ENCODE data around the gene CUX1.

Gene CUX1

DNA sequence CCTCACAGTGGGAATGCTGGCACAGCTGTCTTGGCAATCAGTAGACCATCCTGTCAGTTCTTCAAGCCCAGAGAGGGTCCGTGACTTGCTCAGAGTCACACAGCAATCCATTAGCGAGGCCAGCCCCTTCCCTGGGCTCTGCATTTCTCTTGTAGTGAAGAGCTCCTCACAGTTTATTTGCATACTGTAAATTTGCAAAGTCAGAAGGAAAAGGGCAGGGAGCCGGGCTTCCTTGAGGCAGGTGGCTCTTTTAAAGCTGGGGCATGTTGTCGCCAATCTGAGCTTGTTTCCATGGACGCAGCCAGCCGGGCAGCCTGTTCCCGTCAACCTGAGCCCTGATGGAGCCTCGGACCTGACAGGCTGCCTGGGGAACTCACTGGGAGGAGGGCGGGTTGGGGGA, 123.4 kb downstream of the CUX1 start:
- no peak for DNase-seq

- DNase-seq = no peak
Observed at GRCh38 chr7:101941481-101942383, 124.3 kb downstream of the CUX1 start.

DNA sequence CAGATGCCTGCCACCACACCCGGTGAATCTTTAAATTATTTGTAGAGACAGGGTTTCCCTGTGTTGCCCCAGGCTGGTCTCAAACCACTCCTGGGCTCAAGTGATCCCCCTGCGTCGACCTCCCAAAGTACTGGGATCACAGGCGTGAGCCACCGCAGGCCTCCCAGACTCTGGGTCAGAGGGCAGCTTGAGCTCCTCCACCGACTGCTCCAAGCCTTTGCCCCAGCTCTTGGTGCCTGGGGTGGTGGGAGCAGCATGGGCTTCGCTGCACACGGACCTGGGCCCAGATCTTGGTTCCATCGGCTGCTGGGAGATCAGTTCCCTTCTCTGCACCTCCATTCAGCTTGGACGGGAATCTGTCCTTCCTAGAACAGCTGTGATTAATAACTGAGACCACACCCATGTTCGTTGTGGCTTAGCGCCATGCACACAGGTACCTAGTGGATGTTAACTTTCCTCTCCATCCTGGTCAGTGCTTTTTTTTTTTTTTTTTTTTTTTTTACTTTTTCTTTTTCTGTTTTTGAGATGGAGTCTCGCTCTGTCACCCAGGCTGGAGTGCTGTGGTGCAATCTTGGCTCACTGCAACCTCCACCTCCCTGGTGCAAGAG, 125.3 kb downstream of the CUX1 start:
- no peak for DNase-seq

- no peak for DNase-seq
Observed at GRCh38 chr7:101943306-101943705, 125.9 kb downstream of the CUX1 start.

GRCh38 chr7:101943889-101944600, 126.6 kb downstream of the CUX1 start:
- DNase-seq = no peak

- DNase-seq = no peak
Observed at GRCh38 chr7:101944611-101945010, 127.2 kb downstream of the CUX1 start.

- DNase-seq = no peak
Observed at GRCh38 chr7:101945034-101945758, 127.8 kb downstream of the CUX1 start.

GRCh38 chr7:101947899-101948298, 130.5 kb downstream of the CUX1 start:
- DNase-seq = no peak

- no peak for DNase-seq
Observed at GRCh38 chr7:101948650-101949049, 131.2 kb downstream of the CUX1 start.

GRCh38 chr7:101950450-101951119, 133.2 kb downstream of the CUX1 start:
- no peak for DNase-seq

- DNase-seq = no peak
Observed at GRCh38 chr7:101951757-101952156, 134.3 kb downstream of the CUX1 start.

DNA sequence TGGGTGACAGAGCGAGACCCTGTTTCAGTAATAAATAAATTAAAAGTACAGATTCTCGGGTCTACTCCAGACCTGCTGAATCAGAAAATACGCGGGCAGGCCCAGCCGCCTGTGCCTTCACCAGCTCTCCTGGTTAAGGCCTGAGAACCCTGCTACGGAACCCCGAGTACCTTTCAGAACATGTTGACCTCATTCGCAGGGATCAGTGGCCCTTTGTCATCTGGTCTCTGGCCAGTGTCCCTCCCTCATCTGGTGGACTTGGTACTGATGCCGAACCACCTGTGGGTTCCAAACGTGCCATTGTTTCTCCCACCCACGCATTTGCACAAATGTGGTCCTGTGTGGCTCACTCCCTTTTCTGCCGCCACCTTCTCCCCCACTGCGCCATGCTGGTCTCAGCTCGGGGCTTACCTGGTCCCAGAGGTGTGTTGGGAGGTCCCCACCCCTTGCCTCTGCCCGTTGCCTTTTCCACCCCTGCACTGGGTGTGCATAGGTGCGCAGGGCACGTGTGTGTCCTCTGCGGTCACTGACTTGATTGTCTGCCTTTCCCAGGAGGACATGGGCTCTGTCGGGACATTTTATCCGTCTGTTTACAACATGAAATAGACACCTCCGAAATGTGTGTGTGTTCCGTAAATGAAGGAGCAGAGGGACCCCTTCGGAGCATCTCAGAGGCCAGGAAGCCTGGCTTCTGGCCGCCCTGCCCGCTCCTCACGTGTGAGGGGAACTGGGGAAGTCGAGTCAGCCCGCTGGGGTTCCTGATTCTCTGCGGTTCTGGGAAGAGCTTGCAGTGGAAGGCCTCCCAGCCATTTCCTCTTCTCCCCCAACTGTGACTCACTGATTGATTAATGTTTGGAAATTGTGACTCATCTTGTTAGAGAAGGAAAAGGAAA, 135.2 kb downstream of the CUX1 start:
- no peak for DNase-seq

GRCh38 chr7:101953248-101953819, 135.9 kb downstream of the CUX1 start:
- no peak for DNase-seq

- DNase-seq = no peak
Observed at GRCh38 chr7:101954499-101954898, 137.1 kb downstream of the CUX1 start.

DNA sequence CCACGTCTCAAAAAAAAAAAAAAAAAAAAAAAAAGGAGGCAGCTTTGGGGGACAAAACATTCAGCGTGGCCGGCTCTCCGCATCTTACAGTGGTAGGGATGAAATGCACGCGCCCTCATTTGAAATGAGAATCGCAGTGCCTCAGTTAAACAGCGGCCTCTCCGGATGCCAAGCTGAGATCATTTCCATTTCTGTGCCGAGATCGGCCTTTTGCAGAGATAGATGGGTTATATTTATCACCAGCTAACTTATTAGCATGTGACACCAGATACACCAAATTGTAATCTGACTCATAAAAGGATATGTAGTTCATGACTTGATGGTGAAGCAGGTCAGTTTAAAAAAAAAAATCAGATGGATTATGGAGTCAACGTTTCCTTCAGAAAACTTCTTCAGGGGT, 138.7 kb downstream of the CUX1 start:
- DNase-seq = no peak

GRCh38 chr7:101957744-101958525, 140.5 kb downstream of the CUX1 start:
- DNase-seq = no peak

DNA sequence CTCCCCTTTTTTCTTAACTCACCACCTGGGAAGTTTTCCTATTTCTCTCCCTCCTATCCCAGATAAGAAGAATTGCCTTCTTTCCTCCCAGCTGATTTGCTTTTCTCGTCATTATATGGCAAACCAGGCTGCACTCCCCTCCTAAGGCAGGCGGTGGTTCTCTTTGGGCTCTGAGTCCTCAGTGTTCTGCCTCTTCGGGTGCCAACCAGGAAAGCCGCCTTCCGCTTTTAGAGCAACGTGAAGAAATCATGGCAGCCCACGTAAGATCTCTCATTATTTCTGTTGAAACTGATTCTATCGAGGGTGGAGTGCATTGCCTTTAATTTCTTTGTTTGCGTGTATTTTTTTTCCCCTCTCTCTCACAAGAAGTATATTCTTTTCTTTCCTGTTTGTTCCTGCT, 141.9 kb downstream of the CUX1 start:
- no peak for DNase-seq

DNA sequence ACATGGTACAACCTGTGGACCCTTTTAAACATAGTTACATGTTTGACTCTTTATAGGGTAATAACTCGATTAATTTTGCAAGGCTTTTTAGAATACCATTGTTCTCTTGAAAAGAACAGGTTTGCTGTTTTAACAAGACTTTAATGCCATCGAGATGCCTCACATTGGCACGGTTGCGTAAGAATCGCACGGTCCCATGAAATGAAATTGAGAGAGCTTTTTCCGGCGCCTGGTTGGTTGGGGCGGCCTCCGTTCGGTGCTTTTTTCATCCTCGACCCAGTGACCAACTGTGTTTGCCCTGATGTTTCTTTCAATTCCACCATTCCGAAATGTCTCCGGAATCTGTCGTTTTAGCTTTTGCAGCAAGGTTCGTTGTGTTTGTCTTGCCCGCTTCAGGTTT, 142.4 kb downstream of the CUX1 start:
- no peak for DNase-seq

DNA sequence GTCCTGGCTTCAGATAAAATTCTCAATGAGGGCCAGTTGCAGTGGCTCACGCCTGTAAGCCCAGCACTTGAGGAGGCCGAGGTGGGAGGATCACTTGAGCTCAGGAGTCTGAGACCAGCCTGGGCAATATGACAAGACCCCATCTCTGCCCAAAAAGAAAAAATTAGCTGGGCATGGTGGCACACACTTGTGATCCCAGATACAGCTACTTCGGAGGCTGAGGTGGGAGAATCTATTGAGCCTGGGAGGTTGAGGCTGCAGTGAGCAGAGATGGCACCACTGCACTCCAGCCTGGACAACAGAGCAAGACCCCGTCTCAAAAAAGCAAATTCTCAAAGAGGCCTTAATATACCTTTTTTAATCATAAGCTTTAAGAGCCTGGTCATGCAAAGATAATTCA, 142.9 kb downstream of the CUX1 start:
- DNase-seq = no peak

GRCh38 chr7:101960985-101961708, 143.7 kb downstream of the CUX1 start:
- DNase-seq = no peak
